K562 (cell line): Measurements from ENCODE around the gene SRI. TPM values are rescaled to one million over a fixed set of nuclear protein-coding genes. Genes with fewer than 3 reads are reported as not detected.

Experiments
- ADNP ChIP-seq: fragments of 200-800 bp; sonication (Bioruptor generic); IDR thresholded peaks from 2 replicates; pipeline ENCODE4 v1.6.1; 2016; ENCODE audit warnings: missing genetic modification characterization, missing compliant biosample characterization
- BCLAF1 ChIP-seq, 2 experiments: fragments of 450-650 bp in 1 of 2; IDR thresholded peaks; 2 replicates each; pipeline ENCODE4 v1.6.1; 2011 to 2017; ENCODE audit warnings: low read depth in 2 of 2, antibody characterized with exemption in 1 of 2, borderline replicate concordance in 1 of 2, low read length in 1 of 2, mild to moderate bottlenecking in 1 of 2, mixed read lengths in 1 of 2; ENCODE audit not compliant: control insufficient read depth in 1 of 2
- FOXK2 ChIP-seq, 2 experiments: fragments of 450-650 bp; IDR thresholded peaks in 1 of 2; conservative IDR thresholded peaks in 1 of 2; 2 replicates each; pipeline ENCODE4 v1.6.1; 2016; ENCODE audit warnings: low read depth in 2 of 2, mild to moderate bottlenecking in 1 of 2
- HMGN3 ChIP-seq: IDR thresholded peaks from 2 replicates; pipeline ENCODE4 v1.6.1; 2011; ENCODE audit warnings: borderline replicate concordance, low read depth, mild to moderate bottlenecking, mixed read lengths, low read length; ENCODE audit not compliant: insufficient read length; ENCODE audit errors: extremely low read depth
- HMGXB4 ChIP-seq: sonication (generic); formaldehyde crosslinking; IDR thresholded peaks from 2 replicates; pipeline ENCODE4 v1.8.1; 2023; ENCODE audit warnings: mild to moderate bottlenecking, missing genetic modification reagents
- SIN3B ChIP-seq: fragments of 450-650 bp; IDR thresholded peaks from 2 replicates; pipeline ENCODE4 v1.6.1; 2017; ENCODE audit warnings: low read depth, mild to moderate bottlenecking, moderate library complexity
- SMAD1 ChIP-seq: fragments of 150-350 bp; IDR thresholded peaks from 2 replicates; pipeline ENCODE4 v1.6.1; 2014; ENCODE audit warnings: low read length, low read depth; ENCODE audit not compliant: partially characterized antibody
- SMAD4 ChIP-seq: fragments of 250-450 bp; sonication (Bioruptor Pico); conservative IDR thresholded peaks from 2 replicates; pipeline ENCODE4 v1.8.0; 2021; ENCODE audit warnings: inconsistent platforms, mild to moderate bottlenecking, moderate library complexity
- UBTF ChIP-seq, 2 experiments: IDR thresholded peaks; 2 replicates each; pipeline ENCODE4 v1.6.1; 2012; ENCODE audit warnings: improper control_type of control experiment in 2 of 2, low read depth in 2 of 2, low read length in 2 of 2, borderline replicate concordance in 1 of 2
- YY1 ChIP-seq, 3 experiments: IDR thresholded peaks; 2 replicates each; pipeline ENCODE4 v1.6.1; 2011; ENCODE audit warnings: low read length in 2 of 3, mild to moderate bottlenecking in 2 of 3, moderate library complexity in 2 of 3, borderline replicate concordance in 1 of 3, control low read depth in 1 of 3, low read depth in 1 of 3; ENCODE audit not compliant: insufficient read depth in 3 of 3, insufficient replicate concordance in 2 of 3, control insufficient read depth in 1 of 3, insufficient read length in 1 of 3; ENCODE audit errors: extremely low read depth in 1 of 3
- polyA plus RNA-seq, 8 experiments: library from polyadenylated mRNA; depleted of rRNA in 4 of 8; stranded (reverse) in 5 of 8; unstranded in 3 of 8; fragments of >200 nt; fragmentation: Nextera tagmentation in 2 of 8; fragmentation: Illumina TruSeq in 1 of 8; extraction: Ambion mirVana in 2 of 8; extraction: Trizol in 1 of 8; gene quantifications; 2 replicates each; pipeline versions ENCODE4 v1.2.1 to v1.2.3, GENCODE V29; 2011 to 2014; ENCODE audit warnings: inconsistent platforms in 1 of 8, missing spikeins in 1 of 8
- total RNA-seq, 7 experiments: library from RNA; depleted of rRNA in 6 of 7; stranded (reverse); fragments of >200 nt in 6 of 7; fragmentation: Illumina TruSeq in 2 of 7; extraction: Trizol in 2 of 7; gene quantifications; 2 replicates each; pipeline versions ENCODE4 v1.2.1 to v1.2.3, GENCODE V29; 2011 to 2021; ENCODE audit warnings: low replicate concordance in 1 of 7

Gene SRI
- total and polyA plus RNA-seq, 9 of the 15 experiments (the other 6 are each of a cell fraction or from before 2014, with no cell fraction given) = 56.4 to 158 (median 119) TPM

- TF ChIP-seq HMGN3 (peak; percentile 71), SMAD4 (CRISPR knock-in tag) (peak; percentile 76), ADNP (tag) (no peak), SMAD1 (peak; percentile 28), YY1 (IDR thresholded peaks at IDR 0.05; ENCODE audit: borderline replicate concordance in 1 of 3, control insufficient read depth in 1 of 3, extremely low read depth in 1 of 3, insufficient read depth in 3 of 3, insufficient read length in 1 of 3, insufficient replicate concordance in 2 of 3, low read depth in 1 of 3, low read length in 2 of 3) (peak; percentile 33 to 85 (median 79)), SIN3B (peak; percentile 51; the same call in 1 of the 2 replicates), UBTF (IDR thresholded peaks at IDR 0.05; ENCODE audit: borderline replicate concordance in 1 of 2, low read depth in 2 of 2, low read length in 2 of 2) (peak in 1 of 2 experiments; percentile 70; a peak in 1 of 4 replicates), HMGXB4 (CRISPR knock-in tag) (peak; percentile 83; the same call in 1 of the 2 replicates), FOXK2 (conservative IDR thresholded peaks at IDR 0.05 in 1 of 2, IDR thresholded peaks at IDR 0.05 in 1 of 2; ENCODE audit: low read depth in 2 of 2) (peak in 1 of 2 experiments; percentile 100; a peak in 2 of 4 replicates), BCLAF1 (IDR thresholded peaks at IDR 0.05; ENCODE audit: borderline replicate concordance in 1 of 2, control insufficient read depth in 1 of 2, low read depth in 2 of 2, low read length in 1 of 2) (peak in 1 of 2 experiments; percentile 97; a peak in 2 of 4 replicates)
Observed at GRCh38 chr7:88219781-88220747, at the start of gene SRI (continued).
